ENCODE data around the gene CANX.

Gene CANX

DNA sequence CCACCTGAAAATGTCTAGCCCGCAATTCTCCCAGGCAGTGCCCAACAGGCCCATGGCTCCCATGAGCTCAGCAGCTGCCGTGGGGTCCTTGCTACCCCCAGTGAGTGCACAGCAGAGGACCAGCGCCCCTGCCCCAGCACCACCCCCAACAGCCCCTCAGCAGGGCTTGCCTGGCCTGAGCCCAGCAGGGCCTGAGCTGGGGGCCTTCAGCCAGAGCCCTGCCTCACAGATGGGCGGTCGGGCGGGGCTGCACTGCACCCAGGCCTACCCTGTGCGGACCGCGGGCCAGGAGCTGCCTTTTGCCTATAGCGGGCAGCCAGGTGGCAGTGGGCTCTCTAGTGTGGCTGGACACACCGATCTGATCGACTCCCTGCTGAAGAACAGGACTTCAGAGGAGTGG, 75.7 kb downstream of the CANX start:
- no peak for DNase-seq (ENCODE audit: low read depth in 2 of 2)

DNA sequence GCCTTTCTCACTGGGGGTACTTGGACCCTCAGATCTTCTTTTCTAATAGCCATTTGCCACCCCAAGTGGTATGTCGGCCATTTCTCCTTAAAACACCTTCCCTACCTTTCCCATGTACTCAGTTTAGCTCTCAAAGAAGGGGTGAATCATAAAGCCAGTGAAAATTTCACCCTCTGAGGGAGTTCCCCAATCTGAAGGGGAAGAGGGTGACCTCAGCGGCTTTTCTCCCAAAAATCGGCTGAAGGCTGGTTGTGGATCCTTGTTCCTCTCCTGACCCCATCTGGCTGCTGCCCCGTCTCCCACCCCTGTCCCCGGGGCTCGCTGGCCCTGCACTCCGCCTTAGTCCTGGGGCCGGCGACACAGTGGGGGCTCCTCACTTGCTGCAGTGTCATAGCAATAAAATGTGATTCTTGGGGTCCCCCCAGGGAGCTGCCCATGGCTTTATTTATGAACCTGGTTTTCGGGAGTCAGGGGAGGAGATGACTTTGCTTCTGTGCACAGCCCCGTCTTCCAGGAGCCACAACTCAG, 77.7 kb downstream of the CANX start:
- DNase-seq (ENCODE audit: low read depth in 2 of 2): no peak

DNA sequence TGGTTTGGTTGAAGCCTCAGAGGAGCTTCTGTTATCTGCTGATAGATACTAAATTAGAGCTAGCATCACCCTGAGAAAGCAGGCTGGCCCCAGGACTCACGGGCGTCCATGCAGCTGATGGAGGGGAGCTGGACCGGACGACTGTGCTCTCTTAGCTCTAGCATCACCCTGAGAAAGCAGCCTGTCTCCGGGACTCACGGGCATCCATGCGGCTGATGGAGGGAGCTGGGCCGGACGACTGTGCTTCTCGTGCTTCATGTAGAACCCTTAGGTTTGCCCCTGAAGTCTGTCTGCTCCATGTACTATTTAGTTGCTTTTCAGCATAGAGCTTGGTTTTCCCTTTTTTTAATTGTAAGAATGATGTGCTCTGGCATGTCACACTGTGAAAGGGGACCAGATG, 78.7 kb downstream of the CANX start:
- DNase-seq (ENCODE audit: low read depth in 2 of 2): no peak

DNA sequence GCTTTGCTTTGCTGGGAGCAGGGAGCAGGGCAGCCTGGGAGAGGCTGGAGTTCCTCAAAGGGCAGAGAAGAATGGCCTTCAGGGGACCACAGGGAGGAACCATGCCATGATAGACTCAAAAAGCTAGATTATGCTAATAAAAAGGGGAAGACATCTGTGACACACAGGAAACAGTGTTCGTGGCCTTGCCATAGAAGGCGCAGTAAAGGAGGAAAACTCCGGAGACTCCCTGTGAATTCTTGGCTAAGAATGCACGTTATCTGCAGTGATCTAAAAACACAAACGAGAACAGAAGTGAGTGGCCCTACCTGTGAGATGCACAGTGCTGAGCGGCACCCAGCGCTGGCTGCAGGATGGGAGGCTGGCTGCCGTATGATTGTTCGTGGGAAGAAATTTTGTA, 79.1 kb downstream of the CANX start:
- no peak for DNase-seq (ENCODE audit: low read depth in 2 of 2)

DNA sequence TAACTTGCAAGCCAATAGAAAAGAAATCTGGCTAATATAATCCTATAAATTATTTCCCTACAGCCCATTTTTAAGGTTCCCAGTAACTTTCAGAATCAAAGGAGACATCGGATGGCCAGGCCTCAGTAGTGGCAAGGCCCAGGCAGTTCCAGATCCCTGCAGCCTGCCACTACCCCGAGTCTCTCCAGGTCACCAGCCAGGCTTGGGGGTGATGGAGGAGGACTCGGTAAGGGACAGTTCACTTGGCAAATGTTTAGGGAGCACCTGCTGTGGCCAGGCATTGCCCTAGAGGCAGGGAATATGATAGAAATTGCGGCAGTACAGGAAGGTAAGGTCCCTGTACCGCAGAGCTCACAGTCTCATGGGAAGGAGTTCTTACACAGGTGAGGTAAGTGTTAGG, 79.8 kb downstream of the CANX start:
- DNase-seq (ENCODE audit: low read depth in 2 of 2): no peak

GRCh38 chr5:179779826-179780225, 81.1 kb downstream of the CANX start:
- DNase-seq (ENCODE audit: low read depth in 2 of 2): no peak

GRCh38 chr5:179780362-179780761, 81.6 kb downstream of the CANX start:
- DNase-seq (ENCODE audit: low read depth in 2 of 2): no peak

Data from stimulated activated CD4-positive, alpha-beta T cell treated with anti-CD3 and anti-CD28 coated beads, Interleukin-12 subunit alpha, Interleukin-12 subunit beta, amount 100 ng/mL, for 24 hours (primary cell).